ENCODE data around the gene SEPHS1.

GRCh38 chr10:13371897-13372470 lies 23.9 kb upstream of the SEPHS1 start:
- TF ChIP-seq CTCF (IDR thresholded peaks at IDR 0.05; ENCODE audit: low read length) (peak; percentile 94), EZH2 (optimal IDR thresholded peaks at IDR 0.05; ENCODE audit: low read depth, low read length) (no peak)

All from MM.1S (cell line).